HCT116 (cell line): Measurements from ENCODE around the gene EFCAB10. TPM values are rescaled to one million over a fixed set of nuclear protein-coding genes. Genes with fewer than 3 reads are reported as not detected.

Source experiments
- ATAC-seq: fragments of 200-7000 bp; cut with Tn5 transposase; 2 replicates; pipeline ENCODE4 v1.9.1; 2020; ENCODE audit warnings: mild to moderate bottlenecking, moderate library complexity
- BruUV-seq: library from RNA; stranded (reverse); fragments of 400-500 nt; replicated peaks from 2 replicates; lab custom pipeline; 2021; lab: Mats Ljungman, UMichigan
- CTCF ChIA-PET: fragments of 300-600 bp; sonication (Branson Sonifier 250); formaldehyde crosslinking; loops from one replicate; lab custom pipeline; 2021; ENCODE audit warnings: antibody characterized with exemption; lab: Charles Lee
- POLR2A ChIA-PET: fragments of 300-600, 350-600 bp; sonication (Branson Sonifier 250); formaldehyde crosslinking; loops from one replicate; lab custom pipeline; 2021; ENCODE audit warnings: antibody characterized with exemption; lab: Charles Lee
- RAD21 ChIA-PET, 2 experiments: fragments of 300-600 bp; sonication (Branson Sonifier 250); formaldehyde crosslinking; loops; one replicate each; lab custom pipeline; 2023; ENCODE audit warnings: low total read pairs in 2 of 2; ENCODE audit not compliant: uncharacterized antibody in 2 of 2, unreplicated experiment in 2 of 2, low non-redundant PET in 1 of 2; lab: Charles Lee
- DNase-seq: peaks from one replicate; pipeline ENCODE4 v3.0.0-alpha.2; 2010; ENCODE audit warnings: low read depth, low spot score
- H2AFZ ChIP-seq: fragments of 200-600 bp; shearing (Covaris generic), sonication (generic); 2 replicates; pipeline ENCODE4 v1.6.1; 2017; ENCODE audit warnings: low read depth, mixed run types, mixed read lengths, antibody characterized with exemption, low read length; ENCODE audit not compliant: poor library complexity, severe bottlenecking
- H3K27ac ChIP-seq: 2 replicates; pipeline ENCODE4 v1.5.1; 2012; ENCODE audit warnings: low read depth, low read length
- H3K27me3 ChIP-seq: fragments of 200-600 bp; sonication (generic); 2 replicates; pipeline ENCODE4 v1.6.1; 2016; ENCODE audit warnings: mixed run types, low read length, mixed read lengths; ENCODE audit not compliant: insufficient read depth
- H3K36me3 ChIP-seq, 2 experiments: fragments of 200-500 bp in 1 of 2; fragments of 200-600 bp in 1 of 2; sonication (Bioruptor generic) in 1 of 2; sonication (generic) in 1 of 2; 2 replicates each; pipeline versions ENCODE4 v1.5.1 to v1.6.1; 2014 to 2016; ENCODE audit warnings: low read length in 2 of 2, inconsistent platforms in 1 of 2, mixed read lengths in 1 of 2, mixed run types in 1 of 2; ENCODE audit not compliant: insufficient read depth in 2 of 2, control insufficient read depth in 1 of 2
- H3K4me1 ChIP-seq, 2 experiments: fragments of 200-600 bp in 1 of 2; sonication (generic) in 1 of 2; 2 replicates each; pipeline versions ENCODE4 v1.5.1 to v1.6.1; 2012 to 2017; ENCODE audit warnings: low read length in 2 of 2, inconsistent platforms in 1 of 2, mild to moderate bottlenecking in 1 of 2, mixed read lengths in 1 of 2, mixed run types in 1 of 2, moderate library complexity in 1 of 2; ENCODE audit not compliant: insufficient read depth in 2 of 2, control insufficient read depth in 1 of 2
- H3K4me2 ChIP-seq: fragments of 200-600 bp; sonication (generic); 2 replicates; pipeline ENCODE4 v1.6.1; 2017; ENCODE audit warnings: mixed run types, low read length, mixed read lengths
- H3K4me3 ChIP-seq, 2 experiments: fragments of 200-600 bp in 1 of 2; sonication (generic) in 1 of 2; replicated peaks in 1 of 2; 2 replicates each; pipeline ENCODE4 v1.5.1; 2011 to 2016; ENCODE audit warnings: low read length in 2 of 2, control low read depth in 1 of 2, low read depth in 1 of 2, mild to moderate bottlenecking in 1 of 2, mixed read lengths in 1 of 2, mixed run types in 1 of 2
- H3K79me2 ChIP-seq: fragments of 200-600 bp; sonication (generic); 2 replicates; pipeline ENCODE4 v1.6.1; 2017; ENCODE audit warnings: mild to moderate bottlenecking, mixed run types, low read length, moderate library complexity, mixed read lengths; ENCODE audit not compliant: insufficient read depth
- H3K9ac ChIP-seq: fragments of 200-600 bp; sonication (generic); 2 replicates; pipeline ENCODE4 v1.6.1; 2016; ENCODE audit warnings: low read length, mixed read lengths
- H3K9me2 ChIP-seq: fragments of 200-600 bp; sonication (generic), shearing (Covaris generic); 2 replicates; pipeline ENCODE4 v1.6.1; 2017; ENCODE audit warnings: mixed run types, mild to moderate bottlenecking, moderate library complexity; ENCODE audit not compliant: insufficient read depth
- H3K9me3 ChIP-seq, 2 experiments: fragments of 200-500 bp in 1 of 2; fragments of 200-600 bp in 1 of 2; sonication (Bioruptor generic) in 1 of 2; sonication (generic) in 1 of 2; 2 replicates each; pipeline ENCODE4 v1.6.1; 2014 to 2017; ENCODE audit warnings: low read length in 2 of 2, mixed read lengths in 2 of 2, inconsistent platforms in 1 of 2, low read depth in 1 of 2, mild to moderate bottlenecking in 1 of 2, mixed run types in 1 of 2, moderate library complexity in 1 of 2; ENCODE audit not compliant: control insufficient read depth in 1 of 2, insufficient read depth in 1 of 2
- H4K20me1 ChIP-seq: fragments of 200-600 bp; sonication (generic), shearing (Covaris generic); 2 replicates; pipeline ENCODE4 v1.6.1; 2017; ENCODE audit warnings: mixed run types, mild to moderate bottlenecking, moderate library complexity; ENCODE audit not compliant: insufficient read depth
- CBX3 ChIP-seq: IDR thresholded peaks from 2 replicates; pipeline ENCODE4 v1.6.1; 2012; ENCODE audit warnings: low read depth
- CEBPB ChIP-seq: IDR thresholded peaks from 2 replicates; pipeline ENCODE4 v1.6.1; 2012; ENCODE audit warnings: low read depth
- EGR1 ChIP-seq: IDR thresholded peaks from 2 replicates; pipeline ENCODE4 v1.6.1; 2012; ENCODE audit warnings: low read depth
- ELF1 ChIP-seq: IDR thresholded peaks from 2 replicates; pipeline ENCODE4 v1.6.1; 2012; ENCODE audit warnings: low read depth, borderline replicate concordance
- EZH2 ChIP-seq: fragments of 200-600 bp; sonication (generic); IDR thresholded peaks from 2 replicates; pipeline ENCODE4 v1.6.1; 2017; ENCODE audit warnings: antibody characterized with exemption, mixed run types
- EZH2phosphoT487 ChIP-seq: fragments of 200-600 bp; IDR thresholded peaks from 2 replicates; pipeline ENCODE4 v1.6.1; 2018; ENCODE audit warnings: antibody characterized with exemption, borderline replicate concordance
- FOSL1 ChIP-seq: IDR thresholded peaks from 2 replicates; pipeline ENCODE4 v1.6.1; 2012; ENCODE audit warnings: low read depth
- JUND ChIP-seq: IDR thresholded peaks from 2 replicates; pipeline ENCODE4 v1.6.1; 2012
- POLR2A ChIP-seq: IDR thresholded peaks from 2 replicates; pipeline ENCODE4 v1.7.0; 2011; ENCODE audit warnings: borderline replicate concordance; ENCODE audit not compliant: insufficient read depth, insufficient read length; ENCODE audit errors: extremely low read depth
- POLR2AphosphoS5 ChIP-seq: IDR thresholded peaks from 2 replicates; pipeline ENCODE4 v1.6.1; 2011; ENCODE audit warnings: mild to moderate bottlenecking, low read depth, low read length, moderate library complexity
- RAD21 ChIP-seq: IDR thresholded peaks from 2 replicates; pipeline ENCODE4 v1.6.1; 2012; ENCODE audit warnings: low read depth, mild to moderate bottlenecking
- SIN3A ChIP-seq: IDR thresholded peaks from 2 replicates; pipeline ENCODE4 v1.6.1; 2012; ENCODE audit warnings: low read depth
- SP1 ChIP-seq: IDR thresholded peaks from 2 replicates; pipeline ENCODE4 v1.6.1; 2012; ENCODE audit warnings: low read depth
- SRF ChIP-seq: IDR thresholded peaks from 2 replicates; pipeline ENCODE4 v1.6.1; 2012; ENCODE audit warnings: low read depth
- TCF7L2 ChIP-seq: IDR thresholded peaks from 2 replicates; pipeline ENCODE4 v1.7.0; 2011; ENCODE audit warnings: borderline replicate concordance, inconsistent platforms; ENCODE audit not compliant: insufficient read depth, insufficient read length; ENCODE audit errors: extremely low read depth
- ZFX ChIP-seq: fragments of 450-650 bp; IDR thresholded peaks from 2 replicates; pipeline ENCODE4 v1.6.1; 2017
- intact Hi-C: fragments of 100-400 bp; cut with micrococcal nuclease; formaldehyde crosslinking; loops from 2 replicates; pipeline ENCODE4 v1.10.0; 2022
- total RNA-seq: library from RNA; stranded (reverse); gene quantifications from one replicate; pipeline ENCODE4 v1.2.1, GENCODE V29; 2021; ENCODE audit not compliant: unreplicated experiment
- TF ChIP-seq, protein P1 (sequence below): IDR thresholded peaks from 2 replicates; pipeline ENCODE4 v1.6.1; 2012
- TF ChIP-seq, protein P2 (sequence below), 3 experiments: fragments of 200-600 bp in 1 of 3; sonication (generic) in 1 of 3; IDR thresholded peaks in 2 of 3; conservative IDR thresholded peaks in 1 of 3; 2 replicates each; pipeline ENCODE4 v1.5.1; 2012 to 2017; ENCODE audit warnings: low read depth in 2 of 3, low read length in 2 of 3, antibody characterized with exemption in 1 of 3, borderline replicate concordance in 1 of 3, control low read depth in 1 of 3, mild to moderate bottlenecking in 1 of 3, mixed read lengths in 1 of 3, mixed run types in 1 of 3, moderate library complexity in 1 of 3; ENCODE audit not compliant: insufficient read depth in 1 of 3
- TF ChIP-seq, protein P3 (sequence below): IDR thresholded peaks from 2 replicates; pipeline ENCODE4 v1.6.1; 2011; ENCODE audit warnings: mild to moderate bottlenecking, low read length, moderate library complexity; ENCODE audit not compliant: insufficient replicate concordance; ENCODE audit errors: extremely low read depth
- TF ChIP-seq, protein P4 (sequence below): IDR thresholded peaks from 2 replicates; pipeline ENCODE4 v1.6.1; 2012

The EFCAB10 gene
- total RNA-seq, 1 experiment from 2014 or later: 1.7 TPM

DNA sequence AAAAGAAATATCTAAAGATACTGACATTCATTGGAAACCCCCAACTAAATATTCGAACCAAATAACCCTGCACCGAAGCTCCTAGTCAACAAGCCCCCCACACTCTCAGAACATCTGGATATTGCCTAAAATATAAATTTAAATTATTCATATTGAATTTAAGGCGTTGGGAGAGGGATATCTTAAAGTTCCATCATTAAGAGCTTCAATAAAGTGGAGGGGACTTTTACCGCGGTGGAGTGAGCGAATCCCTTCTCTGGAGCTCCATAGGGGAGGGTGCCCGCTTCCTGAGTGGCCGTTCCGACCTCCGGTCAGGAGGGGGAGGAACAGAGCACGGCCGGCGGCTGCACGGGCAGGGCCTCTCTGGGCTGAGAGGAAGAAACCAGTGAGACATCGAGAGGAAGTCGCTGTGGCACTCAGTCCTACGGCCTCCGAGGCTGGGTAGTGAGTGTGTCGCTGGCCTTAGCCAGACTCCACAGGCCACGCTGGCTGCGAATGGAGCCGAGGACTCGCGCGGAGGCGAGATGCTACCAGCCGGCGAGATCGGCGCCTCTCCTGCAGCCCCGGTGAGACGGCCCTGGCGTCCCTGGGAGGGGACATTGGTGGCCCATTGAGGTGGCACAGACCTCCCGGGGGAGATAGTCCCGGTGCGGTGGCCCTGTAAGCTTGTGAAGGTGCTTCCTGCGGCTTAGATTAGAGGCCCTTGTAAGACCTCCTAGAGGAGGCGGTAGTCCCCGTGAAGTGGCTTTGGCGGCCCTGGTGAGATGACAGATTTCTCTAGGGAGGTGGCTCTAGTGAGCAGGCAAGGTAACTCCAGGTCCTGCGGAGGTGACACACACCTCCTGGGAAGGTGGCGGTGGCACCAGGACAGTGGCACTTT lies 49.3 kb downstream of the EFCAB10 start, which contains the start of gene RINT1:
RINT1 (plus strand) TSS at position 410 of the 880 bp plus-strand sequence; CDS start at position 525, 115 bp downstream.
- BruUV-seq: no TSS peak
- H3K79me2 ChIP-seq: peaks cover 37% of the 10 kb centered on the region
- peak within 1 kb of the TSS; percentile 77 for H3K27ac ChIP-seq
- H3K36me3 ChIP-seq: peaks cover 0 to 11% of the 10 kb centered on the region in 2 experiments; a peak in 1 of 4 replicates
- no peaks in the 10 kb centered on the region for H3K9me3 ChIP-seq
- peak; percentile 99 for ATAC-seq
- intact Hi-C loops: no loop called here
- CTCF ChIA-PET: interaction anchor here (1.1 to 1.4 kb wide), 3 partner anchors 13 to 102 kb away, joined by 3 to 5 read pairs (median 4); no protein-coding TSS in a partner anchor
- POLR2A ChIA-PET: interaction anchor here (0.5 to 1.2 kb wide), 6 partner anchors 8 to 495 kb away, joined by 3 to 5 read pairs (median 3); no protein-coding TSS in a partner anchor
- peak within 1 kb of the TSS; percentile 94 to 98 for H3K4me3 ChIP-seq
- H3K9me2 ChIP-seq: no peaks in the 10 kb centered on the region
- peak; percentile 82 for DNase-seq
- H3K4me2 ChIP-seq: peak within 1 kb of the TSS; percentile 89
- peak within 1 kb of the TSS; percentile 90 for H2AFZ ChIP-seq
- H3K27me3 ChIP-seq: no peaks in the 10 kb centered on the region
- peak within 1 kb of the TSS; percentile 91 for H3K9ac ChIP-seq
- no peaks in the 10 kb centered on the region for H4K20me1 ChIP-seq
- H3K4me1 ChIP-seq: peaks cover 7 to 14% of the 10 kb centered on the region in 2 experiments; a peak in 3 of 4 replicates
- RAD21 ChIA-PET: interaction anchor here in 1 of 2 experiments (1.3 kb wide), 1 partner anchor 48 kb away, joined by 3 read pairs; no protein-coding TSS in a partner anchor
- TF ChIP-seq, protein P1, sequence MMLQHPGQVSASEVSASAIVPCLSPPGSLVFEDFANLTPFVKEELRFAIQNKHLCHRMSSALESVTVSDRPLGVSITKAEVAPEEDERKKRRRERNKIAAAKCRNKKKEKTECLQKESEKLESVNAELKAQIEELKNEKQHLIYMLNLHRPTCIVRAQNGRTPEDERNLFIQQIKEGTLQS: no peak
- no peak for TF ChIP-seq TCF7L2
- TF ChIP-seq EGR1: no peak
- TF ChIP-seq, protein P2, sequence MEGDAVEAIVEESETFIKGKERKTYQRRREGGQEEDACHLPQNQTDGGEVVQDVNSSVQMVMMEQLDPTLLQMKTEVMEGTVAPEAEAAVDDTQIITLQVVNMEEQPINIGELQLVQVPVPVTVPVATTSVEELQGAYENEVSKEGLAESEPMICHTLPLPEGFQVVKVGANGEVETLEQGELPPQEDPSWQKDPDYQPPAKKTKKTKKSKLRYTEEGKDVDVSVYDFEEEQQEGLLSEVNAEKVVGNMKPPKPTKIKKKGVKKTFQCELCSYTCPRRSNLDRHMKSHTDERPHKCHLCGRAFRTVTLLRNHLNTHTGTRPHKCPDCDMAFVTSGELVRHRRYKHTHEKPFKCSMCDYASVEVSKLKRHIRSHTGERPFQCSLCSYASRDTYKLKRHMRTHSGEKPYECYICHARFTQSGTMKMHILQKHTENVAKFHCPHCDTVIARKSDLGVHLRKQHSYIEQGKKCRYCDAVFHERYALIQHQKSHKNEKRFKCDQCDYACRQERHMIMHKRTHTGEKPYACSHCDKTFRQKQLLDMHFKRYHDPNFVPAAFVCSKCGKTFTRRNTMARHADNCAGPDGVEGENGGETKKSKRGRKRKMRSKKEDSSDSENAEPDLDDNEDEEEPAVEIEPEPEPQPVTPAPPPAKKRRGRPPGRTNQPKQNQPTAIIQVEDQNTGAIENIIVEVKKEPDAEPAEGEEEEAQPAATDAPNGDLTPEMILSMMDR (IDR thresholded peaks at IDR 0.05 in 2 of 3, conservative IDR thresholded peaks at IDR 0.05 in 1 of 3; ENCODE audit: borderline replicate concordance in 1 of 3, insufficient read depth in 1 of 3, low read depth in 2 of 3, low read length in 2 of 3): peak; percentile 38 to 78 (median 69); a peak in 5 of 6 replicates
- no peak; the same call in 1 of the 2 replicates for TF ChIP-seq SP1
- TF ChIP-seq RAD21: no peak
- TF ChIP-seq CEBPB: no peak
- TF ChIP-seq, protein P3, sequence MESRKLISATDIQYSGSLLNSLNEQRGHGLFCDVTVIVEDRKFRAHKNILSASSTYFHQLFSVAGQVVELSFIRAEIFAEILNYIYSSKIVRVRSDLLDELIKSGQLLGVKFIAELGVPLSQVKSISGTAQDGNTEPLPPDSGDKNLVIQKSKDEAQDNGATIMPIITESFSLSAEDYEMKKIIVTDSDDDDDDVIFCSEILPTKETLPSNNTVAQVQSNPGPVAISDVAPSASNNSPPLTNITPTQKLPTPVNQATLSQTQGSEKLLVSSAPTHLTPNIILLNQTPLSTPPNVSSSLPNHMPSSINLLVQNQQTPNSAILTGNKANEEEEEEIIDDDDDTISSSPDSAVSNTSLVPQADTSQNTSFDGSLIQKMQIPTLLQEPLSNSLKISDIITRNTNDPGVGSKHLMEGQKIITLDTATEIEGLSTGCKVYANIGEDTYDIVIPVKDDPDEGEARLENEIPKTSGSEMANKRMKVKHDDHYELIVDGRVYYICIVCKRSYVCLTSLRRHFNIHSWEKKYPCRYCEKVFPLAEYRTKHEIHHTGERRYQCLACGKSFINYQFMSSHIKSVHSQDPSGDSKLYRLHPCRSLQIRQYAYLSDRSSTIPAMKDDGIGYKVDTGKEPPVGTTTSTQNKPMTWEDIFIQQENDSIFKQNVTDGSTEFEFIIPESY: peak; percentile 10
- TF ChIP-seq, protein P4, sequence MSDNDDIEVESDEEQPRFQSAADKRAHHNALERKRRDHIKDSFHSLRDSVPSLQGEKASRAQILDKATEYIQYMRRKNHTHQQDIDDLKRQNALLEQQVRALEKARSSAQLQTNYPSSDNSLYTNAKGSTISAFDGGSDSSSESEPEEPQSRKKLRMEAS: peak; percentile 60
- no peak for TF ChIP-seq EZH2phosphoT487
- no peak; the same call in 1 of the 2 replicates for TF ChIP-seq ELF1
- no peak for TF ChIP-seq EZH2
- no peak; the same call in 1 of the 2 replicates for TF ChIP-seq JUND
- peak; percentile 91 for TF ChIP-seq SIN3A
- peak; percentile 60 for TF ChIP-seq CBX3
- peak; percentile 30; the same call in 1 of the 2 replicates for TF ChIP-seq SRF
- TF ChIP-seq FOSL1: no peak
- peak; percentile 99 for TF ChIP-seq POLR2AphosphoS5
- peak; percentile 95 for TF ChIP-seq POLR2A
- peak; percentile 85 for TF ChIP-seq ZFX
